ENCODE results near the gene ALDH7A1.

Gene ALDH7A1

DNA sequence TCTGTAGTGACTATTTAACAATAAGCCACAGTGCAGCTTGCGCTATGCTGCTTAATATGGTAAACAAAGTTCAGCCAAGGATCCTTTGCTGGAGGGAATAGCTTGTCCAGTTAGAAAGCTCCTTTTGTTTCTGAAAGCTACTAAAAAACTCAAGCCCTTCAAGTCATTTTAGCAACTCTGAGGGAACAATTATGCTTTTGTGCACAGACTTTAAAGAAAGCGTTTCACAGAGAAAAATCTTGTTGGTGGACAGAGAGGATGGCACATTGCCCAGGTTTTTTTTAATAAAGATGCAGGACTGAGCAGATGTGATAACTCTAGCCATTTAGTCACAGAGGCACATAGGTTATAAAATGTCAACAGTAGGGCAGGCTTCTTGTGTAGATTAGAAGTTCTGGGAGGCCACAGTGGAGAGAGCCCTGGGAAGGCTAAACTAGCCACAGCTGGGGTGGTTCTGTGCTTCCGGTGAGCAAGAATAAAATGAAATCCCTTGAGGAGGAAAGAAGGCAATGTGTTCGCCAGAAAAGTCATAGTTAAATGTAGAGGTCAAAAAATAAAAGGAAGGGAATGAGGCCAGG is 63.4 kb downstream of the ALDH7A1 start:
- peak; percentile 9 for DNase-seq

DNA sequence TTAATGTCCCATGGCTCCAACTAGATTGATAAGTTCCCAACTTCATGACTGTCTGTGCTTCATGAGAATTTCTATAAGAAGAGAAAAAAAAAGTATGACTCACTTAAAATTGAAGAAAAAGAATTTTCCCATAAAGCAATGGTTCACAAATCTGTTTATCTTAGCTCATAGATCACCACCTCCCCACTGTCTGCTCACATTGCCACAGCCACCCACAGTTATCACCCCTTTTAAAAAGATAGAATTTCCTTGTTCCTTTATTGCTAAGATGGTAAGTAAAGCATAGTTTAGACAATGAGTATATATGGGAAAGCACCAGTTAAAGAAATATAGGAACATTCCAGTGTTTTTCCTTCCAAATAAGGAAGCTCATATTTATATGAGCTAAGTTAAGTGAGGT is 67.1 kb downstream of the ALDH7A1 start:
- no peak for DNase-seq

DNA sequence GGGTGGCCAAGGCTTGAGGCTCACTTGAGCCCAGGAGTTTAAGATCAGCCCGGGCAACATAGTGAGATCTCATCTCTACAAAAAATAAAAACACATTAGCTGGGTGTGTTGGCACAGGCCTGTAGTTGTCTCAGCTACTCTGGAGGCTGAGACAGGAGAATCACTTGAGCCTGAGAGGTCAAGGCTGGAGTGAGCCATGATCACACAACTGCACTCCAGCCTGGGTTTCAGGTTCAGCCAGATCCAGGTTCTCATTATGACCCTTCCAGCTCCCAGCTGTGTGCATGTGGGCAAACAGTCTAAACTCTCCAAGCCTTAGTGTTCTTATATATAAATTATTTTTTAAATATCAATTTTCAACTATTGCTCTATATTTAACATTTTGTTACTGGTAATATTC is 67.9 kb downstream of the ALDH7A1 start:
- no peak for DNase-seq

DNA sequence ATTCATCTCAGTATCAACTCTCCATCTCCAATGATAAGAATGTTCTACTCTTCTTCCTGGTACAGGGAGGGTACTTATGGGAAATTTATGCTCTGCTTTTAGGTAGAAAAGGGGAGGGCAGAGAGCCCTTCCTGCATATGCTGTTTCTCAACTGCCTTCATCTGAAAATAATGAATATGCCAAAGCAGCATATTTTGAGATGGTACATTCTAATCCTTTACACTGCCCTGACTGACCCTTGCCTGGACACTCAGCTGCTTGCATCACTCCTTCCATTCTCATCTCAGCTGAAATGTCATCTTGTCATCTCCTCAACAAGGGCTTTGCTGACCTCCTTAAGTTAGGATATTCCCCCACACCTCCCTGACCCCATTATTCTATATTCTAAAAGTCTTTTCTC is 68.5 kb downstream of the ALDH7A1 start:
- DNase-seq: no peak

DNA sequence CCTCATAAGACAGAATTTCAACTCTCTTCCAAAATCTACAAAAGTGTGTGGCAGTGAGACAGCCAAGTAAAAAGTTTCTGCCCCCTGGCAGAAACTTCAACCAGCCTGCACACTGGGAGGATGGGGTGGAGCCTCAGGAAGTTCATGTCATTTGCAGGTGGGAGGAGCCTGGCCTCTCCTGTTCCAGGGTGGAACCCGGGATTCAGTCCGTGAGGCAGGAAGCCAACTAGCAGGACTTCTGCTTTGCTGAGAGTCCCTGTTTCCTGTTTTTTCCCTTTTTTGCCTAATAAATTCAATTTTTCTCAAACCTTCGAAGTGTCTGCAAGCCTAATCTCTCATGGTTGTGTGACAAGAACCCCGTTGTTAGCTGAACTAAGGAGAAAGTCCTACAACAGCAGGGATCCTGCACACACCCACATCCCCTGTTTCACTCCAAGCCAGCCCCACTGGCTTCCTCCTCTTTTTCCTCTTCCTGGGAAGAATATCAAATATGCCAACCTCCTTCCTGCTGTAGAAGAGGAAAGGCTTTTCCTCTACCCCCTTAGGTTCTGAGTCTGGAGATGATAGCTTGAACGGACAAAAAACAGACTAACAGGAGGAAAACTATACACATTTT is 69.3 kb downstream of the ALDH7A1 start:
- no peak for DNase-seq

DNA sequence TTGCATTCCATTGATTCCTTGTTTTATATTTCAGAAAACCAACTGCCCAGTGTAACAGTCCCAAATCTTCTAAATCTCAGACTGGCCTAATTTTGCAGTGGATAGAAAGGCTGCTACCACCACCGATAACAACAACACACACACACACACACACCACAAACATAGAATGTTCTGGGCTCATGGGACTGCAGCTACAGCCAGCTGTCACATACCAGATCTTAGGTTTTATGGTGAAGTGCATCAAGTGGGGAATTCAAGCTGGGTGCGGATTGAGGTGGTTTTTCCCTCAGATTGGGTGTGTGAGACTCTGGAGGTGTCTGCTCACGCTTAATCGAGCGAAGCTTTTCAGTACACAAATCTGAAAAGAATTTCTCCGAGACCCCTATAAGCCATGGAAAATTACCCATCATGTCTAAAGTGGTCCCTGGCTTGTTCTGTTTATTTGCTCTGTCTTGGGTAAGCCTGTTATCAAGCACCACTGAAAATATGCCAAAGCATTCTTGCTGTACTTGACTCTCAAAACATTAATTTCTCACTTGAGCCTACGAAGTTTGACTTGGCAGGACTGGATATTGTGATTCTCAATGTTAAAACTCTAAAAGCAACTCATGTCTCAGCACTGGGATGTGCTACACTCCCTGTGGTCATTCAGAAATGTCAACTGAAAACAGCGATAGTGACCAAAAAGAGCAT is 71.1 kb downstream of the ALDH7A1 start:
- no peak for DNase-seq

DNA sequence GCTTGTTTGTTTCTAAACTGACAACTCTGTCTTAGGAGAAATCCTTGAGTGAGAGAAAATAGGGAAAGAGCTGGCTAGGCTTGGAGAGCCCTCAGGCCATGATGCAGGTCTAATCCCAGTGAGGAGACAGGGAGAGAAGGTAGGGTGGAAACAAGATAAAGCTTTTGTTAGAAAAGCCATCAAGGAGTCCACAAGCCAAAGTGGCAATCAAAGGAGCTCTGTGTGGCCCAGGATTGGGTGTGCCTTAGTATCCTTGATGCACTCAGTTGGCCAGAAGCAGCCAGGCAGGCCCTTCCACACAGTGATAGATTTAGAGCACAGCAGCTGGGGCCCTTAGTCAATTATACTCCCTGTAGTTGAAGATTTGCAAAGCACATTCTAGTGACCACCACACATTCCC is 73.9 kb downstream of the ALDH7A1 start:
- DNase-seq: no peak

DNA sequence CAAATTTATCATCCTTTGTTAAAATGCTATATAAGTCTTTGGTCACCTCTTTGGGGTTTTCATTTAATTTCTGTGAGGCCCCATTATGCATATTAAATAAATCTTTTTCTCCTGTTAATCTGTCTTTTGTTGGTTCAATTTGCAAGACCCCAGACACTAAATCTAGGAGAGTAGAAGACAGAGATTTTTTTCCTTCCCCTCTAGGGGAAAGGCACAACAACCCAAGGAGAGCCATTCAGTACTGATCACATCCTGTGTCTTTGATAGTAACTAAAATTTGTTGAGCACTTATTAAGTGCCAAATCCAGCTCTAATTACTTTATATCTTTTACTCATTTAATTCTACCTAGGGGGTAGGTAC is 74.4 kb downstream of the ALDH7A1 start:
- DNase-seq: no peak

DNA sequence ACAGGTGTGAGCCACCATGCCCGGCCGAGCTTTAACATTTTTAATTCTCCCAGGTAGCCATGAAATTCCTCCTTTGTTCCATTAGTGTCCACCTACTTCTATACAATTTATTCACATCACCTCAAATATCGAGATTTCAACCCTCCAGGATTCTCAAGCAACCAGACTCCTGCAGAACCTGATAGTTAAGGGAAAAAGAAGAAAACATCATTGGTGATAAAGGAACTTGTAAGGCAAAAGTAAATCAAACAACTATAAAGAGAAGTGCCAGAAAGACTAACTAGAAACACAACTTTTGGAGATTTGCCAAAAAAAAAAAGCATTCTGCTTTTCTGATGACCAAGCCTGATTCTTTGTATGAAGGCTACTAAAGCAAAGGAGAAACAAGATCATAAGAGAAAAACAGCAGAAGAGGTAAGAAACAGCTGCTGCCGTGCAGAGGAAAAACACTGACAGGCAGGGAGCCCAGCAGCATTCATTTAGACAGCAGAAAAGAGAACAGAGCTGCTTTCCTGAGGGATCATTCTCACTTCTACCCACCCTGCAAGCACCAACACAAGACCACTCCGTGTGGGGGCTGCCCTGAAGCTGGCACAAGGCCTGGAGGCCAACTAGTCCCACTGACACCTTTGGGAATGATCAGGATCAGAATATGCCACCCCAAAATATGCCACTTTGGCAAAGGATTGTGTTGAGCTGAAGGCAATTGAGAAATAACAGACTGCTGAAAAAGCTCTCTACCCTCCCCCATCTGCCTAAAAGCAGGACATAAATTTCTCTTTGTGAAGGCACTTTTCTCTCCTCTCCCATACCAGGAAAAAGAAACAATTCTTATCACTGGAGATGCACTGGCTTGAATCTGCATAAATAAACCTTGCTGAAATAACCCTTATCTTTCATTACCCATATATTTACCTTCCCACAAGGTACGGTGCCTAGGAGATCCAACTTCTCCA is 75.1 kb downstream of the ALDH7A1 start:
- peak; percentile 53 for DNase-seq

DNA sequence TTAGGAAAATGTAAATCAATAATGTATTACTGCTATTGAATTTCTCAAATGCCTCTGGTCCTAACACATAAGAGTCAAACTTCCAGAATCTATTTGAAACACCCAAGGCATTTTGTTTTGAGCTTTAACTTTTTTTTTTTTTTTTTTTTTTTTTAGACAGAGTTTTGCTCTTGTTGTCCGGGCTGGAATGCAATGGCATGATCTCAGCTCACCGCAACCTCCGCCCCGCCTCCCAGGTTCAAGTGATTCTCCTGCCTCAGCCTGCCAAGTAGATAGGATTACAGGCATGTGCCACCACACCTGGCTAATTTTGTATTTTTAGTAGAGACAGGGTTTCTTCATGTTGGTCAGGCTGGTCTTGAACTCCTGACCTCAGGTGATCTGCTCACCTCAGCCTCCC is 75.8 kb downstream of the ALDH7A1 start:
- DNase-seq: peak; percentile 40

DNA sequence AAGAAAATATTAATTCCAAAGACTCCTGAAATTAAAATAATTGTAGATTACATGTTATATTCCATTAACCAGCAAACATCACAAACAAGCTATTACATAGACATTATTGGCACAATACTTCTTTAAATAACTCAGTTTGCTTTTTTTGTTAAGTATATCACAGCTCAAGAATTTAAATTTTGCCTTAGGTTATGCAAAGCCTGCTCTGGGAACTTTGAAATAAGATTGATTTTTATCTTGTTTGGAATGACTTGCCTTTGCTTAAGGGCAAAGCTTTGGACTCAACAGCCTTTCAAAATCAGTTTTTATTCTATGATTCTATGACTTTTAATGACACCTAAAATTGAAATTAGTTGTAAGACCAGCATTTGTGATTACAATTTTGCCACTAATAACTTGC is 78.2 kb downstream of the ALDH7A1 start:
- DNase-seq: no peak

DNA sequence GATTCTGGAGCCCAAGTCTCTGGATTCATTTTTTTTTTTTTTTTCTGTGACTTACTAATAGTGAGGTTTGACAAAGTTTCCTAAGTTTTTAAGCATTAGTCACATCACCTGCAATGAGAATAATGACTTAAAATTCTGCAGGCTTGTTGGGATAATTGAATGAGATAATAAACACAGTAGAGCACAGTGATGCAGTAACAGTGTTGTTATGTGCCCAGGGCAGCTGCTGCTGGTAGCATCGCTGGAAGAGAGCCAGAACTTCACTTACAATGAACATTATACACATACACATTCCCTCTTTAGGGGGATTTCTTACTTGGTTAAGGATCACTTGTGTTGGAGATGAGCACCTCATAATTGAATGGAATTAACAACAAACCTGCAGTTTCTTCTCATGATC is 78.9 kb downstream of the ALDH7A1 start:
- peak; percentile 9 for DNase-seq

DNA sequence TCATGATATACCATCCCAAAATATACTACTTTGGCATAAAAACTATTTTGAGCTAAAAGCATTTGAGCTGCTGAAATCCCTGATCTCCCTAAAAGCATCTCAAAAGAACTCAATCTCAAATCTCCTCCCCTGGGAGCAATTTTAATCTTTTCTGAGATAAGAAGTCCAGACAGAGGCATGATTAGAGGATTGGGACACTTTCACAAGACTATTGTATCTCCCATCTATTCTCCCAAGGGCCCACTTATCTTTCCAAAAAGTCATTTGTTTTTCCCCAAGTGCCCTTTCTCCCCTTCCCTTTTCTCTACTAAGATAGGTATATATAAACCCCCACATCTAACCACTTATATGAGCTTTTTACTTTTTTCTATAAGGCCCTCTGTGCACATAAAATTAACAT is 79.7 kb downstream of the ALDH7A1 start:
- no peak for DNase-seq

DNA sequence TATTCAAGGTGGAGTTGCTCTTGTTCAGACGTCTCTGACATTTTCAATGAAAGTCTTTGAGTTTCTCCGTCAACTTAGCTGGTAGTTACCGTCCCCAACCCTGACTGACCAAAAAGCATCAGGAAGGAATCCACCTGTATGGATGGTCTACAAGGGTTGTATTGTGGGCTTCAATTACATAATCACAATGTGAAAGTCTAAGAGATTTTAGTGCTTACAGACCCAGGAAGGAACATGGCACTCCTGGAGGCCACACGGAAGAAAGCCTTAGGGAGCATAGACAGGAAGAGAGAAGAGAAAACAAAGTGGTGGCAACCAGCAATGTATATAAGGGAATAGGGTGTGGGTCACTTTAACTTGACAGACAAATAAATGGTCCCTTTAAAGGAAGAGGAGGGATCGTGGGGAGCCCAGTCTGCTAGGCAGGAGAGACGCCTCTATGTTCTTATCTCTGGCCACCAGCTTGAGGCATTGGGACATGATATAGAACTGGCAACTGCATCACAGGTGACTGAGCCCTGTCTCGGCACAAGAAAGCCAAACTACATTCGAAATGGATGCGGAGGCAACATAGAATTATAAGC is 80.4 kb downstream of the ALDH7A1 start:
- no peak for DNase-seq

DNA sequence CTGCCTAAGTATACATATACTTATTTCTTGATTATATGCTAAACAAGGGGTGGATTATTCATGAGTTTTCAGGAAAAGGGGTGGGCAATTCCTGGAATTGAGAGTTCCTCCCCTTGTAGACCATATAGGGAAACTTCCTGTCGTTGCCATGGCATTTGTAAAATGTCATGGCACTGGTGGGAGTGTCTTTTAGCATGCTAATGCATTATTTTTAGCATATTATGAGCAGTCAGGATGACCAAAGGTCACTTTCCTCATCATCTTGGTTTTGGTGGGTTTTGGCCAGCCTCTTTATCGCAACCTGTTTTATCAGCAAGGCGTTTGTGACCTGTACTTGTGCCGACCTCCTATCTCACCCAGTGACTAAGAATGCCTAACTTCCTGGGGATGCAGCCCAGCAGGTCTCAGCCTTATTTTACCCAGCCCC is 80.9 kb downstream of the ALDH7A1 start:
- DNase-seq: no peak

DNA sequence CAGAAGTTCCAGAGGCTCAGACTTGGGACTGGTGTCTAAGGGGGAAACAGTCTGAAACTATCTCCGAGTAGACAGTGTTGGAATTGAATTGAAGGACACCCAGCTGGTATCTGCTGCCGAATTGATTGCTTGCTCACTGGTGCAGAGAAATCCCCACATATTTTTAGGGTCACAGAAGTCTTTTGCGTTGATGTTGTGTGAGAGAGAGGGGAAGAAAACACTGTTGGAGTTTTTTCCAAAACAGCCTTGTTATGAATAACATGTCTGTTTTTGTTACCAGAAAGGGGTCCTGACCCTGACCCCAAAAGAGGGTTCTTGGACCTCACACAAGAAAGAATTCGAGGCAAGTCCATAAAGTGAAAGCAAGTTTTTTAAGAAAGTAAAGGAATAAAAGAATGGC is 81.3 kb downstream of the ALDH7A1 start:
- no peak for DNase-seq

DNA sequence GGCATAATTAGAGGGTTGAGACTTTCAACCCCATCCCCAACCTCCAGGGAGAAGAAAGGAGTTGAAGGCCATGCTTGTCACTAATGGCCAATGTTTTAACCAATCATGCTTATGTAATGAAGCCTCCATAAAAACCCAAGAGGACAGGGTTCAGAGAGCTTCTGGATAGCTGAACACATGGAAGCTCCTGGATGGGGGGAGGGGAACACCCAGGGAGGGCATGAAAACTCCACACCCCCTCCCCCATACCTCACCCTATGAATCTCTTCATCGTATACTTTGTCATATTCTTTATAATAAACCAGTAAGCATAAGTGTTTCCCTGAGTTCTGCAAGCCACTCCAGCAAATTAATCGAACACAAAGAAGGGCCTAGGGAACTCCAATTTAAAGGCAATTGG is 81.7 kb downstream of the ALDH7A1 start:
- DNase-seq: no peak

DNA sequence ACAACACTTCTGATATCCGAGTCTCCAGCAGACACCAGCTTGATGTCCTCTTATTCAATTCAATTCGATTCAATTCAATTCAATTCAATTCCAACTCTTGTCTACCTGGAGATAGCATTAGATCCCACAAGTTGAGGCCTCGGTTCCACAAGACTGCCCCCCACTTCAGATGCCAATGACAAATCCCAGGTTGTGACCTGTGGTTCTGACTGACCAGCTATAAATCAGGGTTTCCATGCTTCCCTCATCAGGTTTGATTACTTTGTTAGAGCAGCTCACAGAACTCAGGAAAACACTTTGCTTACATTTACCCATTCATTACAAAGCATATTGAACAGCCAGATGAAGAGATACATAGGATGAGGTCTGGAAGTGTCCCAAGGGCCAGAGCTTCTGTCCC is 82.6 kb downstream of the ALDH7A1 start:
- no peak for DNase-seq

DNA sequence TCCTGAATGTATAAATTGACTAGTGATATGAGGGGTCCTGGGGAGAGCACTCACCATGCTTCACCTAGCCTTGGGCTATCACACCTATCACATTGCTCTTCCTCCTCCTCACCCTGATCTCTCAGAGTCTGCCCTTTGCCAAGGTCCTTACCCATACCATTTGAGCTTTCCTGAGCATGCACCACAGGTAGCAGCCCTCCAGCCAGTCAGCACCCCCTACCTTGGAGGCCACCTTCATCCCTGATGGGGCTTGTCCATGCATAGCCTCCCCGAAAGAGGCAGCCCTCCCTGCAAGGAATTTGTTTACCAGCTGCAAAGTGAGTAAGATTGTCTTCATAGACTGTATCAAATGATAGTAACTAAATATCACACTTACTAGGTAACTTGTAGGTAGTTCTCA is 83.1 kb downstream of the ALDH7A1 start:
- DNase-seq: no peak

DNA sequence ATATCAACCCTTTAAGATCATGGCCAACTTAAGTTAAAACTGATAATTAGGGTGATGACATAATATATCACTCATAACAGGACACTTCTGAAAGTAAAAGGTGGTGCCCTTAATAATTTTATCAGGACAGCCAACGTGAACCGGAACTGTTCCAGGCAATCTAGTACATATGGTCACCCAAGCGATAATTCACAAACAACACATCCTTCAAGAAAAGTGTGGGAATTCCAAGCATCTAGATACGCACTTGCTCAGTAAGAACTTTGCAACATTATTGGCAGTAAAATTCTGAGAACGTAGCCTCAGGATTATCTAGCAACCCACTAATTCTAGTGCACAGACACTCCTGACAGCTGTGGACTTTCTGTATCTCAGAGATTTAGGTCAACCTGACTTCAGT is 85.7 kb downstream of the ALDH7A1 start:
- DNase-seq: no peak

DNA sequence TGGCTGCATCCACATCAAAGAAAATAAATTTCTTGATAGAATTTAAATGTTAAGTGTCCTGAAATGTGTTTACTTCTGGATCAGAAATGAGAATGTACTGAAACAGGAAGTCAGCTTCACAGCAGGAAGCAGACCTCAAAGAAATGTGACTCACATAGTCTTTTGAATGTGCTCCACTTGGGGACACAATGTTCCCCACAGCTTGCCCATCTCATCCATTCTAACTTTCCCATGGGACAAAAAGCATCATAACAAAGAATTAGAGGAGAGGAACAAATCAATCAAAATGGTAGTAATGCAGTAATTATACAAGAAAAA is 86.1 kb downstream of the ALDH7A1 start:
- DNase-seq: no peak

DNA sequence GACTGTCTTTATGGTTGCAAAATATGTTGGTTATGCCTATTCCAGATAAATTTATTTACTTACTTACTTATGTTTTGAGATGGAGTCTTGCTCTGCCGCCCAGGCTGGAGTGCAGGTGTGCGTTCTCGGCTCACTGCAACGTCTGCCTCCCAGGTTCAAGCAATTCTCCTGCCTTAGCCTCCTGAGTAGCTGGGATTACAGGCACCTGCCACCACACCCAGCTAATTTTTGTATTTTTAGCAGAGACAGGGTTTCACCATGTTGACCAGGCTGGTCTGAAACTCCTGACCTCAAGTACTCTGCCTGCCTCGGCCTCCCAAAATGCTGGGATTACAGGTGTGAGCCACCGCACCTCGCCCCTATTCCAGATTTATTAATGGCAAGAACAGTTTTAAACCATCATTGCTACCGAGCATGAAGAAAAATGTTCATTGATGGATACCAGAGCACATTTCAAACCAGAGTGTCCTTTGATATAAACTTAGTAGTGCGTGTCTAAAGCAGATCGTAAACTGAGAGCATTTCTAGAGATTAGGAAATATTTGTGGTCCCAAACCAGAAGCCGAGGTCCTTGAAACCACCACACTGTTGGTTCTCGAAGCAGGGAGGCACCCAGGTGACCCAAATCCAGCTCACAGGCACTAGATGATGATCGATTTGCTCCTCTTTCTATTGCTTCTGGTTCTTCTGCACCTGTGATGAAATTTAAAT is 86.6 kb downstream of the ALDH7A1 start:
- no peak for DNase-seq

DNA sequence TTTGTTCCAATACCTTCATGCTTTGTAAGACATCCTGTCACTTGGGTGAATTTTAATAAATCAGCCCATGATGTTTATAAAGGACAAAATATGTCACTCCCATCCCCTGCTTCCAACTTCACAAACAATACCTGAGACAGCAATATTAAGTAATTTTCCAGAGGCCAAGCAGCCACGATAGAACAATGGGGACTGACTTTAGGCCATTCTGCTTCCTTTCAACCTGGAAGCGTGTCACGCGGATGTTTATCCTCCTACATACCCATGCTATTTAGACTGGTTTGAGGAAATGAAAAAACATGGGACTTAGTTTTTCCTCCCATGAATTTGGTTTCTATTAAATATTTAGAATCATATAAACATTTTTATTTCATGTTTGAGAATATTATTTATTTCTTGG is 88.9 kb downstream of the ALDH7A1 start:
- no peak for DNase-seq
